H1 (cell line): ENCODE results near the gene P2RY8. TPM values are rescaled to one million over a fixed set of nuclear protein-coding genes. Genes with fewer than 3 reads are reported as not detected.

Experiments used
- CTCF ChIA-PET: fragments of 300-600 bp; sonication (Branson Sonifier 250); formaldehyde crosslinking; loops from one replicate; lab custom pipeline; 2021; ENCODE audit not compliant: partially characterized antibody; lab: Charles Lee
- POLR2A ChIA-PET: fragments of 300-600 bp; sonication (Branson Sonifier 250); formaldehyde crosslinking; loops from one replicate; lab custom pipeline; 2021; ENCODE audit warnings: inconsistent platforms; ENCODE audit not compliant: partially characterized antibody; lab: Charles Lee
- DNase-seq, 2 experiments: peaks; one replicate each; pipeline versions ENCODE4 v3.0.0 to v3.0.0-alpha.2; 2010 to 2022; ENCODE audit warnings: low spot score in 2 of 2, low read depth in 1 of 2, mixed read lengths in 1 of 2
- FAIRE-seq: peaks from 2 replicates; lab custom pipeline; 2011; peaks lifted over from hg19 to GRCh38; lab: Jason Lieb, UNC
- H2AFZ ChIP-seq: 2 replicates; pipeline ENCODE4 v1.8.1; 2012; ENCODE audit warnings: low read length, inconsistent platforms
- H2AK5ac ChIP-seq: 2 replicates; pipeline ENCODE4 v1.6.1; 2013; ENCODE audit warnings: low read depth, low read length
- H2BK120ac ChIP-seq: replicated peaks from 2 replicates; pipeline ENCODE3; 2013; ENCODE audit warnings: low read depth, low read length, inconsistent platforms
- H2BK12ac ChIP-seq: 2 replicates; pipeline ENCODE4 v1.6.1; 2013; ENCODE audit warnings: low read depth, low read length
- H2BK15ac ChIP-seq: 2 replicates; pipeline ENCODE4 v1.6.1; 2013; ENCODE audit warnings: low read length
- H2BK20ac ChIP-seq: 2 replicates; pipeline ENCODE4 v1.6.1; 2013; ENCODE audit warnings: low read length
- H2BK5ac ChIP-seq: 2 replicates; pipeline ENCODE4 v1.6.1; 2013; ENCODE audit warnings: low read depth, low read length
- H3K14ac ChIP-seq: 2 replicates; pipeline ENCODE4 v1.6.1; 2013; ENCODE audit warnings: inconsistent platforms; ENCODE audit not compliant: insufficient read length
- H3K18ac ChIP-seq: 2 replicates; pipeline ENCODE4 v1.6.1; 2013; ENCODE audit warnings: low read length; ENCODE audit errors: extremely low read depth
- H3K23ac ChIP-seq: 2 replicates; pipeline ENCODE4 v1.6.1; 2013; ENCODE audit warnings: inconsistent platforms; ENCODE audit not compliant: insufficient read length
- H3K23me2 ChIP-seq: 2 replicates; pipeline ENCODE4 v1.6.1; 2013; ENCODE audit warnings: low read depth, low read length
- H3K27ac ChIP-seq: 2 replicates; pipeline ENCODE4 v1.6.1; 2011; ENCODE audit warnings: low read depth, low read length, inconsistent platforms
- H3K27me3 ChIP-seq, 4 experiments: replicated peaks in 1 of 4; 1 replicate in 1 of 4; 2 replicates in 3 of 4; pipeline versions ENCODE4 v1.6.1 to v1.8.1; 2011 to 2013; ENCODE audit warnings: low read length in 3 of 4, mild to moderate bottlenecking in 3 of 4, inconsistent platforms in 2 of 4, mixed read lengths in 2 of 4, moderate library complexity in 1 of 4; ENCODE audit not compliant: control insufficient read depth in 3 of 4, insufficient read depth in 3 of 4; ENCODE audit errors: extremely low read depth in 1 of 4
- H3K36me3 ChIP-seq, 4 experiments: 2 replicates each; pipeline versions ENCODE4 v1.6.1 to v1.8.1; 2011 to 2013; ENCODE audit warnings: mild to moderate bottlenecking in 4 of 4, low read length in 3 of 4, moderate library complexity in 2 of 4, control low read depth in 1 of 4, inconsistent platforms in 1 of 4; ENCODE audit not compliant: insufficient read depth in 4 of 4, control insufficient read depth in 2 of 4
- H3K4ac ChIP-seq: replicated peaks from 2 replicates; pipeline ENCODE3; 2013; ENCODE audit warnings: low read length, low read depth, mixed read lengths, inconsistent platforms; ENCODE audit not compliant: insufficient read length
- H3K4me1 ChIP-seq, 4 experiments: replicated peaks in 1 of 4; 1 replicate in 1 of 4; 2 replicates in 3 of 4; pipeline versions ENCODE4 v1.6.1 to v1.8.1; 2011 to 2013; ENCODE audit warnings: low read length in 3 of 4, inconsistent platforms in 2 of 4, mixed read lengths in 1 of 4; ENCODE audit not compliant: insufficient read depth in 4 of 4, control insufficient read depth in 3 of 4
- H3K4me2 ChIP-seq, 2 experiments: 2 replicates each; pipeline versions ENCODE4 v1.6.1 to v1.8.1; 2011 to 2013; ENCODE audit warnings: low read depth in 2 of 2, low read length in 2 of 2, control low read depth in 1 of 2, inconsistent platforms in 1 of 2, mild to moderate bottlenecking in 1 of 2; ENCODE audit not compliant: insufficient read depth in 1 of 2
- H3K4me3 ChIP-seq, 4 experiments: fragments of 200-600, 300-600 bp in 1 of 4; sonication (generic), shearing (Covaris generic), sonication (Bioruptor Twin) in 1 of 4; 2 replicates each; pipeline versions ENCODE4 v1.5.1 to v1.8.1; 2011 to 2016; ENCODE audit warnings: low read length in 4 of 4, low read depth in 3 of 4, control low read depth in 2 of 4, inconsistent platforms in 2 of 4, mild to moderate bottlenecking in 2 of 4, mixed read lengths in 1 of 4, moderate library complexity in 1 of 4; ENCODE audit not compliant: insufficient read depth in 2 of 4; ENCODE audit errors: extremely low read depth in 1 of 4
- H3K56ac ChIP-seq: replicated peaks from 2 replicates; pipeline ENCODE3; 2013; ENCODE audit warnings: low read depth, mild to moderate bottlenecking, mixed read lengths, low read length, inconsistent platforms; ENCODE audit not compliant: insufficient read length
- H3K79me1 ChIP-seq: 2 replicates; pipeline ENCODE4 v1.6.1; 2013; ENCODE audit warnings: low read depth, low read length, control low read depth
- H3K79me2 ChIP-seq, 2 experiments: 2 replicates each; pipeline versions ENCODE4 v1.6.1 to v1.8.1; 2012 to 2013; ENCODE audit warnings: low read length in 2 of 2, mild to moderate bottlenecking in 2 of 2, inconsistent platforms in 1 of 2; ENCODE audit not compliant: insufficient read depth in 2 of 2, control insufficient read depth in 1 of 2
- H3K9ac ChIP-seq, 4 experiments: replicated peaks in 1 of 4; 1 replicate in 1 of 4; 2 replicates in 3 of 4; pipeline versions ENCODE4 v1.6.1 to v1.8.1; 2011 to 2013; ENCODE audit warnings: low read depth in 3 of 4, low read length in 3 of 4, control low read depth in 2 of 4, mild to moderate bottlenecking in 2 of 4, moderate library complexity in 2 of 4, inconsistent platforms in 1 of 4; ENCODE audit errors: extremely low read depth in 1 of 4
- H3K9me3 ChIP-seq, 2 experiments: 2 replicates each; pipeline versions ENCODE4 v1.6.1 to v1.8.1; 2012 to 2013; ENCODE audit warnings: mild to moderate bottlenecking in 2 of 2, moderate library complexity in 2 of 2, control low read depth in 1 of 2, inconsistent platforms in 1 of 2, low read depth in 1 of 2, low read length in 1 of 2, mixed read lengths in 1 of 2; ENCODE audit not compliant: insufficient read depth in 2 of 2
- H4K20me1 ChIP-seq, 2 experiments: replicated peaks in 1 of 2; 2 replicates each; pipeline versions ENCODE3 to v1.8.1; 2011 to 2013; ENCODE audit warnings: inconsistent platforms in 2 of 2, low read length in 2 of 2, mild to moderate bottlenecking in 1 of 2; ENCODE audit not compliant: insufficient read depth in 2 of 2, control insufficient read depth in 1 of 2
- H4K5ac ChIP-seq: 2 replicates; pipeline ENCODE4 v1.6.1; 2013; ENCODE audit warnings: low read length, low read depth, mixed read lengths, inconsistent platforms; ENCODE audit not compliant: insufficient read length
- H4K8ac ChIP-seq: 2 replicates; pipeline ENCODE4 v1.8.0; 2013; ENCODE audit warnings: mild to moderate bottlenecking, moderate library complexity, low read length, inconsistent platforms; ENCODE audit not compliant: insufficient read depth; ENCODE audit errors: extremely low read depth
- H4K91ac ChIP-seq: replicated peaks from 2 replicates; pipeline ENCODE3; 2013; ENCODE audit warnings: low read length, mixed read lengths, inconsistent platforms; ENCODE audit not compliant: insufficient read length
- BCL11A ChIP-seq, 2 experiments: IDR thresholded peaks; one replicate each; pipeline ENCODE4 v1.6.1; 2011; ENCODE audit warnings: low read depth in 2 of 2, low read length in 2 of 2, mild to moderate bottlenecking in 2 of 2
- CHD2 ChIP-seq: IDR thresholded peaks from 2 replicates; pipeline ENCODE4 v1.6.1; 2012; ENCODE audit warnings: low read length, improper control_type of control experiment
- CTBP2 ChIP-seq: IDR thresholded peaks from 2 replicates; pipeline ENCODE4 v1.7.0; 2011; ENCODE audit warnings: borderline replicate concordance, mild to moderate bottlenecking, moderate library complexity, mixed read lengths, low read length; ENCODE audit not compliant: insufficient read depth, insufficient read length
- JUN ChIP-seq: IDR thresholded peaks from 2 replicates; pipeline ENCODE4 v1.6.1; 2011; ENCODE audit warnings: low read depth, mild to moderate bottlenecking, improper control_type of control experiment, low read length
- KDM1A ChIP-seq: fragments of 200-600, 300-600 bp; sonication (generic); IDR thresholded peaks from 2 replicates; pipeline ENCODE4 v1.7.1; 2016; ENCODE audit warnings: mild to moderate bottlenecking, low read length, borderline replicate concordance
- TEAD4 ChIP-seq: IDR thresholded peaks from 2 replicates; pipeline ENCODE4 v1.6.1; 2012; ENCODE audit warnings: low read depth, low read length, inconsistent platforms, mixed read lengths
- WGBS, 2 experiments: shearing (Covaris generic) in 1 of 2; methylation state at CpG; one replicate each; pipeline versions ENCODE4 v1.1.6 to v1.1.7; 2013 to 2015; ENCODE audit warnings: low lambda C conversion rate in 2 of 2, mixed read lengths in 2 of 2, inconsistent platforms in 1 of 2, low coverage in 1 of 2, missing lambda C conversion rate in 1 of 2; ENCODE audit not compliant: insufficient replicate concordance in 2 of 2, insufficient coverage in 1 of 2, insufficient read length in 1 of 2; ENCODE audit errors: extremely low coverage in 1 of 2, missing lambda C conversion rate in 1 of 2; 5-methylcytosine and 5-hydroxymethylcytosine counted together
- polyA plus RNA-seq, 7 experiments: library from polyadenylated mRNA; depleted of rRNA in 3 of 7; stranded (reverse) in 5 of 7; unstranded in 2 of 7; fragments of >200 nt in 5 of 7; fragments of 200-250 nt in 2 of 7; gene quantifications; 1 replicate in 5 of 7; 2 replicates in 1 of 7; 4 replicates in 1 of 7; pipeline versions ENCODE4 v1.2.1 to v1.2.3, GENCODE V29; 2011 to 2013; ENCODE audit warnings: missing spikeins in 2 of 7, mixed read lengths in 2 of 7
- total RNA-seq: library from RNA; stranded (reverse); fragmentation: NEBNext Ultra II Directional; extraction: Animal tissue kit (Norgen Biotek cat#: 25700); gene quantifications from 2 replicates; pipeline ENCODE4 v1.2.1, GENCODE V29; 2021

The P2RY8 gene
- total and polyA plus RNA-seq, 2 of the 8 experiments (the other 6 are each of a cell fraction or from before 2014, with no cell fraction given) = 0.09 to 0.15 TPM

DNA sequence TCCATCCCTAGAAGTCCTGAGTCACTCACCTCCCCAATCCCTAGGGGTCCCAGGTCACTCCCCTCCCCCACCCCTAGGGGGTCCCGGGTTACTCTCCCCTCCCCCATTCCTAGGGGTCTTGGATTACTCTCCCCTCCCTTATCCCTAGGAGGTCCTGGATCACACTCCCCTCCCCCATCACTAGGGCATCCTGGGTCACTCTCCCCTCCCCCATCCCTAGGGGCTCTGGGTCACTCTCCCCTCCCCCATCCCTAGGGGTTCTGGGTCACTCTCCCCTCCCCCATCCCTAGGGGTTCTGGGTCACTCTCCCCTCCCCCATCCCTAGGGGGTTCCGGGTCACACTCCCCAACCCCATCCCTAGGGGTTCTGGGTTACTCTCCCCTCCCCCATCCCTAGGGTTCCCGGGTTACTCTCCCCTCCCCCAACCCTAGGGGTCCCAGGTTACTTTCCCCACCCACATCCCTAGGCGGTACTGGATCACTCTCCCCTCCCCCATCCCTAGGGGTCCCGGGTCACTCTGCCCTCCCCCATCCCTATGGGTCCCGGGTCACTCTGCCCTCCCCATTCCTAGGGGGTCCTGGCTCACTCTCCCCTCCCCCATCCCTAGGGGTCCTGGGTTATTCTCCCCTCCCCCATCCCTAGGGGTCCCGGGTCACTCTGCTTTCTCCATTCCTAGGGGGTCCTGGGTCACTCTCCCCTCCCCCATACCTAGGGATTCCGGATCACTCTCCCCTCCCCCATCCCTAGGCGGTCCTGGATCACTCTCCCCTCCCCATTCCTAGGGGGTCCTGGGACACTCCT is 86.4 kb downstream of the P2RY8 start:
- WGBS, 2 experiments = no CpG with 5 or more reads among the region's 9 CpGs
- Histone ChIP-seq H3K79me1 (peaks cover 29% of the 10 kb centered on the region), H3K9me3 (peaks cover 4 to 26% of the 10 kb centered on the region in 2 experiments; a peak in 3 of 4 replicates)

More for the DNA sequence above, 86.4 kb downstream of the P2RY8 start:
- Histone ChIP-seq H2BK20ac (no peak overlapping the region), H3K9ac (no peak overlapping the region), H4K91ac (no peak overlapping the region), H2BK5ac (no peak overlapping the region), H3K23me2 (peaks cover 13% of the 10 kb centered on the region; the same call in 1 of the 2 replicates), H2AFZ (no peak overlapping the region), H2BK12ac (no peak overlapping the region), H3K27ac (no peak overlapping the region), H4K5ac (no peak overlapping the region), H3K4ac (no peak overlapping the region), H3K23ac (no peak overlapping the region), H3K79me2 (peaks cover 47 to 67% of the 10 kb centered on the region in 2 experiments), H3K4me1 (peaks cover 0 to 1% (median 0%) of the 10 kb centered on the region in 4 experiments; a peak in 2 of 7 replicates), H3K27me3 (no peaks in the 10 kb centered on the region), H3K14ac (no peak overlapping the region), H3K18ac (no peak overlapping the region; the same call in 1 of the 2 replicates), H2BK15ac (no peak overlapping the region), H3K4me3 (peak overlapping the region in 1 of 4 experiments; percentile 100; a peak in 3 of 8 replicates), H3K36me3 (peaks cover 4 to 23% (median 11%) of the 10 kb centered on the region in 4 experiments; a peak in 6 of 8 replicates), H2AK5ac (no peak overlapping the region), H4K20me1 (peaks cover 0 to 5% of the 10 kb centered on the region in 2 experiments), H4K8ac (no peak overlapping the region), H3K56ac (no peak overlapping the region), H3K4me2 (no peak overlapping the region), H2BK120ac (no peak overlapping the region)
- no peak for TF ChIP-seq CTBP2
- TF ChIP-seq KDM1A = peak; percentile 89; the same call in 1 of the 2 replicates
- TF ChIP-seq TEAD4 = no peak
- no peak for TF ChIP-seq CHD2
- no peak for TF ChIP-seq BCL11A (IDR thresholded peaks at IDR 0.05; ENCODE audit: low read depth in 2 of 2, low read length in 2 of 2)
- TF ChIP-seq JUN = no peak
- CTCF ChIA-PET = no interaction called here
- POLR2A ChIA-PET = no interaction called here
- DNase-seq (no peak), FAIRE-seq (no peak)
